Upper lobe of left lung (tissue), 6 donors: ENCODE results near the gene TNFSF13. TPM values are rescaled to one million over a fixed set of nuclear protein-coding genes. Genes with fewer than 3 reads are reported as not detected.

ENCODE experiments used
- ATAC-seq, 2 donors: fragments of 200-7000 bp; cut with Tn5 transposase; one replicate each; pipeline ENCODE4 v1.9.1; 2022; ENCODE audit warnings: mild to moderate bottlenecking in 2 of 2, moderate library complexity in 2 of 2; ENCODE audit not compliant: low FRiP score in 2 of 2
- DNase-seq, 2 donors: peaks; one replicate each; pipeline ENCODE4 v3.0.0-alpha.2; 2019 to 2020
- H3K27ac ChIP-seq, 4 donors: fragments of 200-600 bp; sonication (generic); one replicate each; pipeline ENCODE4 v1.5.1; 2016 to 2019
- H3K27me3 ChIP-seq, 4 donors: fragments of 200-600 bp; sonication (generic); one replicate each; pipeline ENCODE4 v1.5.1; 2017 to 2019
- H3K36me3 ChIP-seq, 4 donors: fragments of 200-600 bp; sonication (generic); one replicate each; pipeline ENCODE4 v1.5.1; 2016 to 2019
- H3K4me1 ChIP-seq, 4 donors: fragments of 200-600 bp; sonication (generic); one replicate each; pipeline ENCODE4 v1.5.1; 2018 to 2019
- H3K4me3 ChIP-seq, 4 donors: fragments of 200-600 bp; sonication (generic); one replicate each; pipeline ENCODE4 v1.5.1; 2017 to 2019; ENCODE audit warnings: mild to moderate bottlenecking in 2 of 4, moderate library complexity in 1 of 4
- H3K9me3 ChIP-seq, 4 donors: fragments of 200-600 bp; sonication (generic); one replicate each; pipeline ENCODE4 v1.5.1; 2018 to 2019
- CTCF ChIP-seq, 6 experiments: fragments of 450-650 bp in 4 of 6; fragments of 200-600 bp in 2 of 6; sonication (generic) in 2 of 6; IDR thresholded peaks; one replicate each; pipeline ENCODE4 v1.5.1; 2016 to 2019; ENCODE audit warnings: antibody characterized with exemption in 6 of 6
- EP300 ChIP-seq, 4 donors: sonication (generic); formaldehyde crosslinking; IDR thresholded peaks; one replicate each; pipeline ENCODE4 v1.5.1; 2017; ENCODE audit warnings: antibody characterized with exemption in 4 of 4, control low read depth in 2 of 4
- POLR2A ChIP-seq, 4 donors: fragments of 450-650 bp; IDR thresholded peaks; one replicate each; pipeline ENCODE4 v1.5.1; 2016 to 2017; ENCODE audit warnings: antibody characterized with exemption in 4 of 4, mild to moderate bottlenecking in 2 of 4
- POLR2AphosphoS5 ChIP-seq, 2 donors: sonication (generic); formaldehyde crosslinking; IDR thresholded peaks; one replicate each; pipeline ENCODE4 v1.5.1; 2017; ENCODE audit warnings: antibody characterized with exemption in 2 of 2
- WGBS, 2 donors: methylation state at CpG; one replicate each; pipeline ENCODE4 v1.1.5; 2017 to 2018; 5-methylcytosine and 5-hydroxymethylcytosine counted together
- total RNA-seq, 6 donors: library from RNA; depleted of rRNA in 4 of 6; stranded (reverse); fragments of >200 nt in 4 of 6; gene quantifications; one replicate each; pipeline versions ENCODE4 v1.1.0 to v1.2.1, GENCODE V29; 2016 to 2021
- donor health status: DM: no; HTN: no; CAD: no; lungs with moderate emphysema.
- donor health status: DM: no; HTN: yes; CAD: no; lungs with severe emphysema.

Gene TNFSF13
- total RNA-seq, 6 donors from 2014 or later = 74.2 to 226 (median 129) TPM

GRCh38 chr17:7579834-7580603 lies 21.5 kb downstream of the TNFSF13 start:
- WGBS, 2 donors = 56 to 69% methylated on average over 11 to 12 of the region's 12 CpGs
- ATAC-seq (no peak), DNase-seq (peak in 1 of 2 donors; percentile 31)
- peak overlapping the region; percentile 3 to 83 (median 54) for H3K4me3 ChIP-seq
- peaks cover 34 to 42% (median 38%) of the 10 kb centered on the region in 4 donors for H3K36me3 ChIP-seq
- peak overlapping the region; percentile 92 to 96 (median 94) for H3K27ac ChIP-seq
- H3K27me3 ChIP-seq = no peaks in the 10 kb centered on the region
- peaks cover 63 to 90% (median 77%) of the 10 kb centered on the region in 4 donors for H3K4me1 ChIP-seq
- no peaks in the 10 kb centered on the region for H3K9me3 ChIP-seq
- TF ChIP-seq EP300 (IDR thresholded peaks at IDR 0.05) (no peak), POLR2A (IDR thresholded peaks at IDR 0.05) (peak in 1 of 4 donors; percentile 20)

- WGBS, 2 donors = 79% methylated on average over 23 of the region's 23 CpGs
- Histone ChIP-seq H3K4me3 (peak overlapping the region in 3 of 4 donors; percentile 53 to 83 (median 55)), H3K4me1 (peaks cover 60 to 86% (median 73%) of the 10 kb centered on the region in 4 donors), H3K36me3 (peaks cover 27 to 33% (median 29%) of the 10 kb centered on the region in 4 donors), H3K27ac (peak overlapping the region; percentile 92 to 96 (median 94)), H3K9me3 (no peaks in the 10 kb centered on the region), H3K27me3 (no peaks in the 10 kb centered on the region)
- DNase-seq = no peak
- no peak for TF ChIP-seq EP300 (IDR thresholded peaks at IDR 0.05)
- no peak for TF ChIP-seq POLR2AphosphoS5 (IDR thresholded peaks at IDR 0.05)
- TF ChIP-seq CTCF (IDR thresholded peaks at IDR 0.05) = no peak
- TF ChIP-seq POLR2A (IDR thresholded peaks at IDR 0.05) = no peak
- no peak for ATAC-seq
Observed at GRCh38 chr17:7580604-7581575, 22.3 kb downstream of the TNFSF13 start.

DNA sequence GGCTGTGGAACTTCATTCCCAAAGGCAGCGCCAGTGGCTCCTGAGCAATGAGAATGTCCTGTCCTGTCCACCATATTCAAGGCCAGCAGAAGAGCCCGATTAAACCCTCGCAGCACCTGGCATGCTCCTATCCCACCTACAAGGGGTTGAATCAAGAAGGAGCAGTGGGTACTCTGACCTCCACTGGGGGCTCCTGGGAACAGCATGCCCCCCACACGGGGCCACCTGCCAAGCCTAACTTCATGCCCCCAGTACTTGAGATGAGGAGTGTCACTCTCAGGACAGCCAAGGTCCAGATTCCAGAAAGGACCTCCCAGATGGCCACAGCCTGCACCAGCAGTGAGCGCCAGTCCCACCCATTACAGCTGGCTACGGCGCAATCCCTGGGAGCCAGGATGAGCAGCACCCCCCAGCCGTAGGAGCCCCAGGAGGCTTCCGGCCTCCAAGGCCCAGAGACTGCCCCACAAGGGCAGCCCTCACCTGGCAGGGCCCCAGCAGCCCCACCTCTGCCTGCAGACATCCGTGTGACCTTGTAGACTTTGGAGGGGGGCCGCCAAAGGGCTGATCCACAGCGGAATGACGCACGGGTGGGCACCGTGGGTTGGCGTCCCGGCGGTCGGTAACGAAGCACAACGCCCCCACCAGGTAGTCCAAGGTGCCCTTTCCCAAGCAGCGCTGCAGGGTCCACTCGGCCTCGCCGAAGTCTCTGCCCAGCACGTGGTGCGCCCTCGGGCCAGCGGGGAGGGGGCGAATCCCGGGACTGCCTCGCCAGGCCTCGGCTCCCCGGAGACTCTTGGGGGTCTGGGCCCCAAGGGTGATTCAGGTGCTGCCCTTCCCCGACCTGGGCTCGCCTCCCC lies 24.1 kb downstream of the TNFSF13 start:
- WGBS, 2 donors = 87 to 93% methylated on average over 16 to 36 of the region's 36 CpGs
- Histone ChIP-seq H3K27ac (peak overlapping the region; percentile 93 to 96 (median 94)), H3K4me1 (peaks cover 54 to 69% (median 61%) of the 10 kb centered on the region in 4 donors), H3K4me3 (peak overlapping the region; percentile 30 to 83 (median 54)), H3K36me3 (peaks cover 9 to 27% (median 24%) of the 10 kb centered on the region in 4 donors), H3K27me3 (no peaks in the 10 kb centered on the region), H3K9me3 (no peaks in the 10 kb centered on the region)
- no peak for ATAC-seq
- TF ChIP-seq CTCF (IDR thresholded peaks at IDR 0.05) (no peak), POLR2A (IDR thresholded peaks at IDR 0.05) (no peak), POLR2AphosphoS5 (IDR thresholded peaks at IDR 0.05) (no peak), EP300 (IDR thresholded peaks at IDR 0.05) (no peak)
- DNase-seq = peak in 1 of 2 donors; percentile 88

- Histone ChIP-seq H3K27me3 (no peaks in the 10 kb centered on the region), H3K9me3 (no peaks in the 10 kb centered on the region), H3K36me3 (peaks cover 2 to 26% (median 22%) of the 10 kb centered on the region in 4 donors), H3K4me1 (peaks cover 54 to 61% (median 59%) of the 10 kb centered on the region in 4 donors), H3K4me3 (peak within 1 kb of the TSS; percentile 53 to 83 (median 54)), H3K27ac (peak within 1 kb of the TSS; percentile 93 to 96 (median 94))
- 5 to 16% methylated on average over 27 to 69 of the region's 69 CpGs for WGBS, 2 donors
- DNase-seq (peak; percentile 95 to 99), ATAC-seq (peak; percentile 92 to 94)
- TF ChIP-seq CTCF (IDR thresholded peaks at IDR 0.05) = peak in 4 of 6 experiments; percentile 4 to 25 (median 14)
- peak in 3 of 4 donors; percentile 76 to 80 (median 79) for TF ChIP-seq POLR2A (IDR thresholded peaks at IDR 0.05)
- no peak for TF ChIP-seq EP300 (IDR thresholded peaks at IDR 0.05)
- TF ChIP-seq POLR2AphosphoS5 (IDR thresholded peaks at IDR 0.05) = peak; percentile 79 to 84
Observed at GRCh38 chr17:7583253-7584109, 24.9 kb downstream of the TNFSF13 start, which contains the start of gene MPDU1. MPDU1 (plus strand) TSS chr17:7583852; CDS start chr17:7583863, 11 bp downstream.
